Transverse colon (tissue), 4 donors: Measurements from ENCODE around the gene PAQR7. TPM values are rescaled to one million over a fixed set of nuclear protein-coding genes. Genes with fewer than 3 reads are reported as not detected.

Source experiments
- DNase-seq: peaks from one replicate; pipeline ENCODE4 v3.0.0-alpha.2; 2019
- H3K27ac ChIP-seq, 4 donors: fragments of 200-600 bp; sonication (generic); 2 replicates each; pipeline ENCODE4 v1.5.1; 2016 to 2018; ENCODE audit warnings: inconsistent platforms in 4 of 4
- H3K27me3 ChIP-seq: fragments of 200-600 bp; sonication (generic); 2 replicates; pipeline ENCODE4 v1.5.1; 2017; ENCODE audit warnings: inconsistent platforms
- H3K36me3 ChIP-seq, 4 donors: fragments of 200-600 bp; sonication (generic); 2 replicates each; pipeline ENCODE4 v1.5.1; 2017 to 2019; ENCODE audit warnings: inconsistent platforms in 4 of 4
- H3K4me1 ChIP-seq, 4 donors: fragments of 200-600 bp; sonication (generic); 2 replicates each; pipeline ENCODE4 v1.5.1; 2017 to 2020; ENCODE audit warnings: inconsistent platforms in 4 of 4
- H3K4me3 ChIP-seq, 4 donors: fragments of 200-600 bp; sonication (generic); 1 replicate in 1 of 4; 2 replicates in 3 of 4; pipeline versions ENCODE4 v1.5.1 to v1.6.1; 2017 to 2019; ENCODE audit warnings: inconsistent platforms in 4 of 4
- H3K9me3 ChIP-seq, 2 donors: fragments of 200-600 bp; sonication (generic); 2 replicates each; pipeline ENCODE4 v1.5.1; 2017 to 2019; ENCODE audit warnings: inconsistent platforms in 2 of 2
- CTCF ChIP-seq, 5 experiments: fragments of 200-600 bp in 3 of 5; fragments of 450-650 bp in 2 of 5; sonication (generic) in 3 of 5; IDR thresholded peaks; 1 replicate in 2 of 5; 2 replicates in 3 of 5; pipeline ENCODE4 v1.5.1; 2016 to 2017; ENCODE audit warnings: antibody characterized with exemption in 5 of 5, inconsistent platforms in 3 of 5, mild to moderate bottlenecking in 2 of 5, moderate library complexity in 1 of 5
- EP300 ChIP-seq: sonication (generic); formaldehyde crosslinking; IDR thresholded peaks from one replicate; pipeline ENCODE4 v1.6.1; 2017; ENCODE audit warnings: antibody characterized with exemption, low read depth
- POLR2A ChIP-seq: fragments of 450-650 bp; IDR thresholded peaks from one replicate; pipeline ENCODE4 v1.6.1; 2016; ENCODE audit warnings: antibody characterized with exemption, mild to moderate bottlenecking, moderate library complexity
- POLR2AphosphoS5 ChIP-seq, 3 donors: sonication (generic); formaldehyde crosslinking; IDR thresholded peaks; one replicate each; pipeline ENCODE4 v1.6.1; 2016; ENCODE audit warnings: antibody characterized with exemption in 3 of 3
- WGBS, 2 donors: methylation state at CpG; one replicate each; pipeline ENCODE4 v1.1.5; 2018; ENCODE audit warnings: low coverage in 1 of 2; 5-methylcytosine and 5-hydroxymethylcytosine counted together
- in situ Hi-C, 4 donors: fragments of 200-750 bp; cut with MboI; loops; one replicate each; pipeline versions ENCODE4 v1.15.0 to v1.15.1; 2017; ENCODE audit warnings: low sequenced_read_pairs in 3 of 4, low pct_ligation_motif_present in 1 of 4, low pct_unique_long_range_greater_than_20kb in 1 of 4
- intact Hi-C: fragments of 100-400 bp; cut with DNase I; formaldehyde crosslinking; loops from one replicate; pipeline ENCODE4 v1.15.1; 2023; ENCODE audit warnings: low total_unique reads
- total RNA-seq, 4 donors: library from RNA; depleted of rRNA; stranded (reverse); fragments of >200 nt; gene quantifications; one replicate each; pipeline ENCODE4 v1.1.0, GENCODE V29; 2016

PAQR7 gene
- total RNA-seq, 4 donors from 2014 or later = 2.0 to 2.4 (median 2.4) TPM; not detected in 1

GRCh38 chr1:25908161-25908560 lies 32.7 kb upstream of the PAQR7 start:
- H3K4me3 ChIP-seq = no peak overlapping the region
- peaks cover 11 to 31% (median 16%) of the 10 kb centered on the region in 4 donors for H3K4me1 ChIP-seq
- intact Hi-C loops (no loop called here), in situ Hi-C loops (no loop called here)
- H3K9me3 ChIP-seq = no peaks in the 10 kb centered on the region
- no peak overlapping the region for H3K27ac ChIP-seq
- TF ChIP-seq POLR2AphosphoS5 (IDR thresholded peaks at IDR 0.05) (no peak), EP300 (no peak), POLR2A (no peak), CTCF (IDR thresholded peaks at IDR 0.05) (no peak)
- 73 to 79% methylated on average over 1 of the region's 1 CpG for WGBS, 2 donors
- no peaks in the 10 kb centered on the region for H3K36me3 ChIP-seq
- DNase-seq = no peak
- H3K27me3 ChIP-seq = no peaks in the 10 kb centered on the region

DNA sequence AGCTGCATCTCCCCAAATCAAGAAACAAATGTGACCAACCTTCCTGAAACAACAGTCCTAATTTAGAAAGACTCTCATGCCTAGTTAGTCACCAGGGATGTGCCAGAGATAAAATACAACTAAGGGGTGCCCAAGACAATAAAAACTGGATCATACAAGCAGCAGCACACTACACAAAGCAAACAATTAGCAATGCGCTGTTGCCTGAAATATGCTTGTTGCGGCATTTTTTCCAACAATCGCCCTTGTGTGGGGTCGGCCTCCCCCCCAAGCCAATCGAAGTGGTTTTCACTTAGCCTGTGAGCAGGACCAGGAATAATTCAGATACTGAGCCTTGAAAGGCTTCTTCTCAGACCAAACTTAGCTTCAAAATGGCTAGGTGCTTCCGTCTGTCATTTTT lies 32.1 kb upstream of the PAQR7 start:
- Histone ChIP-seq H3K9me3 (no peaks in the 10 kb centered on the region), H3K4me3 (no peak overlapping the region), H3K27ac (no peak overlapping the region), H3K36me3 (no peaks in the 10 kb centered on the region), H3K27me3 (no peaks in the 10 kb centered on the region), H3K4me1 (peaks cover 11 to 32% (median 16%) of the 10 kb centered on the region in 4 donors)
- TF ChIP-seq POLR2A (no peak), POLR2AphosphoS5 (IDR thresholded peaks at IDR 0.05) (no peak), EP300 (no peak), CTCF (IDR thresholded peaks at IDR 0.05) (no peak)
- 85 to 100% methylated on average over 1 to 6 of the region's 6 CpGs for WGBS, 2 donors
- in situ Hi-C loops (no loop called here), intact Hi-C loops (no loop called here)
- DNase-seq = no peak

DNA sequence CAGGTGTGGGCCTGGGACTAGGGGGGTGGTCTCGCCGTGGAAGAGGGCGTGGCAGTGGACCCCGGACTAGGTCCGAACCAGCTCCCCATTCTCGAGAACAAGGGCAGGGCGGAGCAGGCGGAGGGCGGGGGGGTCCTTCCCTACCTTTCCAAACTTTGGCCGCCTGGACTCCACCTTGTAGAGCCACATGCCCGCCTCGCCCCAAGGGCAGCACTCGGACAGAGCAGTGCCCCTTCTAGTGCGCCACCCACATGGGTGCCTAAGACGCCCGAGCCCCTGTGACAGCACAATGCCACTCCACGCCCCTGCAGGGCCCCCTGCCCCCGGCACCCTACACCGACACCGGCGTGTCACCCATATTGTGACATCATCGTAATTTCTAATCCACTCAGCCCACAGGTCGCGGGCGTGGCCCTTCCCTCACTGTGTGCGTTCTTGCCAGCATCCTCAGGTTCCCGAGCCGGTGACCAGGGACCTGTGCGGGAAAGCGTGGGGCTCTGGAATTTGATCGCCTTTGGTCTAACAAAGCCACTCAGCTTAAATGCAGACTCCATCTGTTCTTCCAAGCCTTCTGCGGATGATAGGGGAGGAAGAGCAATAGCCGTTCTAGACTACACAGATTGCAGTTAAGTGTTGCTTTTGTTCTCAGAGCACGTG lies 31.3 kb upstream of the PAQR7 start:
- H3K27me3 ChIP-seq = no peaks in the 10 kb centered on the region
- H3K4me3 ChIP-seq = peak overlapping the region in 3 of 4 donors; percentile 54 to 83 (median 82)
- no peaks in the 10 kb centered on the region for H3K36me3 ChIP-seq
- WGBS, 2 donors = 17 to 57% methylated on average over 1 to 28 of the region's 34 CpGs
- in situ Hi-C loops (no loop called here), intact Hi-C loops (no loop called here)
- peak overlapping the region; percentile 2 to 82 (median 24) for H3K27ac ChIP-seq
- peak; percentile 32 for DNase-seq
- no peaks in the 10 kb centered on the region for H3K9me3 ChIP-seq
- no peak for TF ChIP-seq CTCF (IDR thresholded peaks at IDR 0.05)
- TF ChIP-seq POLR2AphosphoS5 (IDR thresholded peaks at IDR 0.05) = no peak
- TF ChIP-seq EP300 = no peak
- no peak for TF ChIP-seq POLR2A
- H3K4me1 ChIP-seq = peaks cover 11 to 32% (median 16%) of the 10 kb centered on the region in 4 donors

DNA sequence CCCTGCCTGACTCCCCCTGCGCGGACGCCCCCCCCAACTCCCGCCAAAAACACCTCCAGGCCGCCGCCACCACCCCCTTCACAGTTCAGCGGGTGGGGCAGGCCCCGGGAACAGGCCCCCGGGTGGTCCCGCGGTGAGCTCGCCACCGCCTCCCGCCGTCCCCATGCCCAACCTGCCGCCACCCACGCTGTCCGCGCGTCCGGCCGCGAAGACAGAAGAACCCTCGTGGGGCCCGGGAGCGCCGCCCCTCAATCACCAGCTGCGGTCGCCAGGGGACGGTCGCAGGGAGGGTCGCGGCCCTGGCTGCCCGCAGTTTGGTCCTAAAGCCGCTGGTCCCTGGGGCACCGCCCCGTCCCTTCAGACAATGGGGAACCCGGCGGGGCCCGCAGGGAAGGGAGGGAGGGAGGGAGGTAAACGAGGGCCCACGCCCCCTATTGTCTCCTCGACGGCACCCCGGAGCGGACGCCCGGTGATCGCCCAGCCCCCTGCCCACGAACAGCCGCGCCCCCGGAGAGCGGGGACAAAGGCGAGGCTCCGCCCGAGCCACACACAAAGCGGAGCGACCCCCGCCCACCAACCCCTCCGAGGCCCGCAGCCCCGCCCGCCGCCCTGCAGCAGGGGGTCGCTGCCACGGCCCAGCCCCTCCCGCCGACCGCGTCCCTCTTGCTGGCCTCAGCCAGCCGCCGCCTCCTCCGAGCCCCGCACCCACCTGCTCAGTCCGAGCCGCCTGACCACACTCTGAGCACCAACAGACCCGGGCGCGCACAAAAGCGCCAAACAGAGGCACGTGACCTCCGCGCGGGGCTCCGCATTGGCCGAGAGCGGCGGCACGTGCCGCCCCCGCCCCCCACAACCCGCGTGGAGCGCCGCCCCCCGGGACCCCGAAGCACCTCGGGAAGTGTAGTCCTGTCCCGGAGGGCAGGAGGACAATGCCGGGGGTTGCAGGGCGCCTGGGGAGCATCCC lies 30.5 kb upstream of the PAQR7 start, which contains the start of gene STMN1:
STMN1 (minus strand) TSS at position 740 of the 964 bp plus-strand sequence. CDS start 1,743 bp downstream, outside the sequence.
- H3K9me3 ChIP-seq = no peaks in the 10 kb centered on the region
- no peaks in the 10 kb centered on the region for H3K27me3 ChIP-seq
- DNase-seq = peak; percentile 92
- peak within 1 kb of the TSS; percentile 60 to 82 (median 68) for H3K27ac ChIP-seq
- peak; percentile 93 to 97 (median 94) for TF ChIP-seq POLR2AphosphoS5 (IDR thresholded peaks at IDR 0.05)
- TF ChIP-seq POLR2A = peak; percentile 76
- no peak for TF ChIP-seq CTCF (IDR thresholded peaks at IDR 0.05)
- no peak for TF ChIP-seq EP300
- H3K36me3 ChIP-seq = no peaks in the 10 kb centered on the region
- peak within 1 kb of the TSS; percentile 40 to 83 (median 68) for H3K4me3 ChIP-seq
- 1% methylated on average over 27 of the region's 102 CpGs; no CpG with 5 or more reads in 1 of the 2 donors for WGBS, 2 donors
- in situ Hi-C loops = no loop called here
- peaks cover 11 to 32% (median 16%) of the 10 kb centered on the region in 4 donors for H3K4me1 ChIP-seq
- intact Hi-C loops = no loop called here
